Tibial nerve (tissue), 4 donors: ENCODE data around the gene ZNF420. TPM values are rescaled to one million over a fixed set of nuclear protein-coding genes. Genes with fewer than 3 reads are reported as not detected.
"Not testable (repeated sequence)": the region's sequence is repeated elsewhere in the genome, so short reads cannot be mapped to it uniquely, and the experiment has no call there.

ENCODE experiments used
- DNase-seq, 2 donors: peaks; one replicate each; pipeline ENCODE4 v3.0.0-alpha.2; 2019; ENCODE audit warnings: low spot score in 2 of 2
- H3K27ac ChIP-seq, 4 donors: fragments of 200-600 bp; sonication (generic) in 3 of 4; one replicate each; pipeline ENCODE4 v1.5.1; 2017 to 2019; ENCODE audit warnings: mild to moderate bottlenecking in 1 of 4
- H3K27me3 ChIP-seq, 2 donors: fragments of 200-600 bp; sonication (generic) in 1 of 2; one replicate each; pipeline versions ENCODE4 v1.5.1 to v1.6.0; 2017 to 2019
- H3K36me3 ChIP-seq, 3 donors: fragments of 200-600 bp; sonication (generic); one replicate each; pipeline ENCODE4 v1.5.1; 2018 to 2019
- H3K4me1 ChIP-seq, 4 donors: fragments of 200-600 bp; sonication (generic) in 3 of 4; one replicate each; pipeline ENCODE4 v1.5.1; 2017 to 2019
- H3K4me3 ChIP-seq, 4 donors: fragments of 200-600 bp; sonication (generic) in 3 of 4; one replicate each; pipeline ENCODE4 v1.5.1; 2017 to 2019; ENCODE audit warnings: mild to moderate bottlenecking in 1 of 4, moderate library complexity in 1 of 4
- H3K9me3 ChIP-seq, 4 donors: fragments of 200-600 bp; sonication (generic) in 3 of 4; one replicate each; pipeline ENCODE4 v1.5.1; 2017 to 2019
- CTCF ChIP-seq, 5 experiments: fragments of 200-600 bp in 3 of 5; fragments of 450-650 bp in 2 of 5; sonication (generic) in 3 of 5; IDR thresholded peaks; one replicate each; pipeline ENCODE4 v1.5.1; 2016 to 2019; ENCODE audit warnings: antibody characterized with exemption in 5 of 5, mild to moderate bottlenecking in 3 of 5, moderate library complexity in 2 of 5
- EP300 ChIP-seq, 2 donors: sonication (generic); formaldehyde crosslinking; IDR thresholded peaks; one replicate each; pipeline ENCODE4 v1.6.1; 2017; ENCODE audit warnings: antibody characterized with exemption in 2 of 2, mild to moderate bottlenecking in 1 of 2
- POLR2A ChIP-seq, 2 donors: fragments of 450-650 bp; IDR thresholded peaks; one replicate each; pipeline ENCODE4 v1.6.1; 2017; ENCODE audit warnings: antibody characterized with exemption in 2 of 2, mild to moderate bottlenecking in 2 of 2, moderate library complexity in 2 of 2
- WGBS, 2 donors: methylation state at CpG; one replicate each; pipeline ENCODE4 v1.1.5; 2018; 5-methylcytosine and 5-hydroxymethylcytosine counted together
- total RNA-seq, 4 donors: library from RNA; depleted of rRNA; stranded (reverse); fragments of >200 nt; gene quantifications; one replicate each; pipeline ENCODE4 v1.1.0, GENCODE V29; 2016

Gene ZNF420
- total RNA-seq, 4 donors from 2014 or later = 8.7 to 13.5 (median 10.5) TPM

GRCh38 chr19:37114001-37114400, 35.8 kb downstream of the ZNF420 start:
- DNase-seq = no peak
- Histone ChIP-seq H3K4me3 (no peak overlapping the region), H3K27me3 (no peaks in the 10 kb centered on the region), H3K36me3 (peaks cover 0 to 82% (median 34%) of the 10 kb centered on the region in 3 donors), H3K4me1 (no peaks in the 10 kb centered on the region), H3K9me3 (peaks cover 12 to 98% (median 56%) of the 10 kb centered on the region in 4 donors), H3K27ac (no peak overlapping the region)
- 94 to 95% methylated on average over 9 of the region's 9 CpGs for WGBS, 2 donors
- TF ChIP-seq POLR2A (IDR thresholded peaks at IDR 0.05) (no peak), CTCF (IDR thresholded peaks at IDR 0.05) (no peak), EP300 (IDR thresholded peaks at IDR 0.05) (no peak)

DNA sequence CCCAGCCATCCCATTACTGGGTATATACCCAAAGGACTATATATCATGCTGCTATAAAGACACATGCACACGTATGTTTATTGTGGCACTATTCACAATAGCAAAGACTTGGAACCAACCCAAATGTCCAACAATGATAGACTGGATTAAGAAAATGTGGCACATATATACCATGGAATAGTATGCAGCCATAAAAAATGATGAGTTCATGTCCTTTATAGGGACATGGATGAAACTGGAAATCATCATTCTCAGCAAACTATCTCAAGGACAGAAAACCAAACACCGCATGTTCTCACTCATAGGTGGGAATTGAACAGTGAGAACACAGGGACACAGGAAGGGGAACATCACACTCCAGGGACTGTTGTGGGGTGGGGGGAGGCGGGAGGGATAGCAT, 43.9 kb downstream of the ZNF420 start:
- DNase-seq, H3K27ac ChIP-seq, H3K4me1 ChIP-seq, H3K27me3 ChIP-seq, H3K4me3 ChIP-seq: not testable (repeated sequence)
- peaks cover 2 to 48% (median 7%) of the 10 kb centered on the region in 3 donors for H3K36me3 ChIP-seq
- peaks cover 8 to 87% (median 44%) of the 10 kb centered on the region in 4 donors for H3K9me3 ChIP-seq
- 97 to 98% methylated on average over 3 of the region's 3 CpGs for WGBS, 2 donors

GRCh38 chr19:37127999-37128820, 50.0 kb downstream of the ZNF420 start:
- no peak for DNase-seq
- Histone ChIP-seq H3K36me3 (peaks cover 14 to 98% (median 25%) of the 10 kb centered on the region in 3 donors), H3K9me3 (peaks cover 23 to 100% (median 75%) of the 10 kb centered on the region in 4 donors), H3K27ac (no peak overlapping the region), H3K4me3 (no peak overlapping the region), H3K27me3 (no peaks in the 10 kb centered on the region), H3K4me1 (no peaks in the 10 kb centered on the region)
- 96% methylated on average over 12 of the region's 12 CpGs for WGBS, 2 donors
- no peak for TF ChIP-seq POLR2A (IDR thresholded peaks at IDR 0.05)
- TF ChIP-seq EP300 (IDR thresholded peaks at IDR 0.05) = no peak
- no peak for TF ChIP-seq CTCF (IDR thresholded peaks at IDR 0.05)

DNA sequence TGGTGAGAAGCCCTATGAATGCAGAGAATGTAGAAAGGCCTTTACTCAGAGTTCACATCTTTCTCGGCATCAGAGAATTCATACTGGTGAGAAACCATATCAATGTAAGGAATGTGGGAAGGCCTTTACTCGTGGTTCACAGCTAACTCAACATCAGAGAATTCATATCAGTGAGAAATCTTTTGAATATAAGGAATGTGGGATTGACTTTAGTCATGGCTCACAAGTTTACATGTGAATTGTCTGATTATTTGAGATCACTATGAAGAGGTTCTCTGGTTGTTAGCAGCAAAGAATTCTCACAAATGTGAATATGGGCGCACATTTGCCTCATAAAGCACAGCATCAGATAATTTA, 50.6 kb downstream of the ZNF420 start:
- H3K4me3 ChIP-seq = no peak overlapping the region

GRCh38 chr19:37136111-37136510, 57.9 kb downstream of the ZNF420 start:
- Histone ChIP-seq H3K4me3 (no peak overlapping the region), H3K4me1 (no peaks in the 10 kb centered on the region), H3K9me3 (peaks cover 0 to 100% (median 59%) of the 10 kb centered on the region in 4 donors), H3K27ac (no peak overlapping the region), H3K36me3 (peaks cover 0 to 86% (median 0%) of the 10 kb centered on the region in 3 donors), H3K27me3 (no peaks in the 10 kb centered on the region)
- DNase-seq = no peak
- no peak for TF ChIP-seq EP300 (IDR thresholded peaks at IDR 0.05)
- TF ChIP-seq CTCF (IDR thresholded peaks at IDR 0.05) = no peak
- no peak for TF ChIP-seq POLR2A (IDR thresholded peaks at IDR 0.05)
- WGBS, 2 donors = 14 to 27% methylated on average over 1 of the region's 1 CpG

More for the DNA sequence above, 50.6 kb downstream of the ZNF420 start:
- H3K4me1 ChIP-seq = no peaks in the 10 kb centered on the region
- no peak overlapping the region for H3K27ac ChIP-seq
- TF ChIP-seq EP300 (IDR thresholded peaks at IDR 0.05) = no peak
- TF ChIP-seq CTCF (IDR thresholded peaks at IDR 0.05) = no peak
- no peak for TF ChIP-seq POLR2A (IDR thresholded peaks at IDR 0.05)
- no peaks in the 10 kb centered on the region for H3K27me3 ChIP-seq
- H3K9me3 ChIP-seq = peaks cover 21 to 100% (median 75%) of the 10 kb centered on the region in 4 donors
- DNase-seq = no peak
- peaks cover 14 to 98% (median 25%) of the 10 kb centered on the region in 3 donors for H3K36me3 ChIP-seq
- 93 to 99% methylated on average over 3 of the region's 3 CpGs for WGBS, 2 donors
